ENCODE results near the gene MAT1A.

The MAT1A gene

GRCh38 chr10:80296942-80297341, 7.5 kb upstream of the MAT1A start:
- DNase-seq: no peak
- CTCF ChIA-PET: no interaction called here
- no peaks in the 10 kb centered on the region for H3K4me1 Mint-ChIP-seq
- no peaks in the 10 kb centered on the region for H3K36me3 Mint-ChIP-seq
- H3K9me3 Mint-ChIP-seq: peaks cover 14% of the 10 kb centered on the region
- H3K4me3 Mint-ChIP-seq: no peak overlapping the region
- H3K27ac Mint-ChIP-seq: no peak overlapping the region
- H3K27me3 Mint-ChIP-seq: peaks cover 4% of the 10 kb centered on the region

- DNase-seq: no peak
- CTCF ChIA-PET: no interaction called here
- H3K4me1 Mint-ChIP-seq: no peaks in the 10 kb centered on the region
- H3K27ac Mint-ChIP-seq: no peak overlapping the region
- peaks cover 4% of the 10 kb centered on the region for H3K9me3 Mint-ChIP-seq
- H3K36me3 Mint-ChIP-seq: no peaks in the 10 kb centered on the region
- no peak overlapping the region for H3K4me3 Mint-ChIP-seq
- H3K27me3 Mint-ChIP-seq: peaks cover 20% of the 10 kb centered on the region
These were observed 3.3 kb upstream of the MAT1A start for GRCh38 chr10:80292607-80293239.

DNA sequence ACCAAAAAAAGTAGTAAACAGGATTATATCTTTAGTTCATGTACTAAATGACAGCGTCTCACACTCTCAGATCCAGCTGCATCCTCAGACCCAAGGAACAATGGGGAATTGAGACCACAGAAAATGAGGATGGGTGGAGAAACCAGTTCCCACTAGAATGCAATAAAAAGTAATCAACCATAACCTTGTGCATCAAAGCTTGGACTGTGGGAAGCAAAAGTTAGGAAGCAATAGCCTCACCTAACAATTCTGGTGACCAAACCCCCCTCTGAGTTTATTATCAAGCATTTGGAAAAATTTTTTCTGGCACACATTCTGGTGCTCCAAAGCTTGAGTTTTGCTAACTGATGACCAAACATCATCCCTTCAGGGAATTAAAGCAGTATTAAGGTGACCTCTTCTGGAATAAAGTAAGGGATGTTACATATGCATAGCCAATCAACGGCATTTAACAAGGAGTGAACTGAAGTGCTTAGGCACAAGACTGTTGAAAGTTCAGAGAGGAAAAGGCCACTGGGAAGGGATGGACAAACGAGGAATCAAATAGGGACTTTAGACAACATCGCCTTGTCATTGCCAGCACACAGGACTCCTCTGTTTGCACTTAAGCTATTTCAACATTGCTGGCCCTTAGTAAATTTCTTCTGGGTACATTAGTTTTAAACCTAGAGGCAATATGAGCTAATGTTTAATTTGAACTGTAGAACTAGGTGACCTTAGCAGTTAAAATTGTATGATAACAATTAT, 1.2 kb upstream of the MAT1A start:
- H3K9me3 Mint-ChIP-seq: peaks cover 2% of the 10 kb centered on the region
- DNase-seq: no peak
- H3K36me3 Mint-ChIP-seq: no peaks in the 10 kb centered on the region
- no peak overlapping the region for H3K4me3 Mint-ChIP-seq
- CTCF ChIA-PET: no interaction called here
- no peaks in the 10 kb centered on the region for H3K4me1 Mint-ChIP-seq
- peaks cover 24% of the 10 kb centered on the region for H3K27me3 Mint-ChIP-seq
- no peak overlapping the region for H3K27ac Mint-ChIP-seq

DNA sequence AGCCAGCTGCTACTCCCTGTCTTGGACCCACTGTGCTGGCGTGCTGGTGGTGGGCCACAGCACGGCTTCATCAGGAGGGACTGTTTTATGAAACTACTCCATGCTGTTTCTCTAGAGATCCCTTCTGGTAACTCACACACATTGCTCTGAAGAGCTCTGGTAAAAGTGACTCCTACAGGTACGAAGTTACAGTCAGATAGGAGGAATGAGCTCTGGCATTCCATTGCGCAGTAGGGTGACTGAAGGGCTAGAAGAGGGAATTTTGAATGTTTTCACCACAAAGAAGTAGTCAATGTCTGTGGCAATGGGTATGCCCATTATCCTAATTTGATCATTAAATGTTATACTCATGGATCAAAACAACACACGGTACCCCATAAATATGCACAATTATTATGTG, 609 bp downstream of the MAT1A start:
- Mint-ChIP-seq H3K27ac (no peak overlapping the region), H3K4me3 (no peak overlapping the region), H3K4me1 (no peaks in the 10 kb centered on the region), H3K9me3 (no peaks in the 10 kb centered on the region), H3K36me3 (no peaks in the 10 kb centered on the region), H3K27me3 (peaks cover 24% of the 10 kb centered on the region)
- CTCF ChIA-PET: interaction anchor here (0.6 kb wide), 1 partner anchor 680 kb away, joined by 3 read pairs; no protein-coding TSS in a partner anchor
- DNase-seq: no peak

- Mint-ChIP-seq H3K4me1 (no peaks in the 10 kb centered on the region), H3K9me3 (no peaks in the 10 kb centered on the region), H3K27me3 (peaks cover 15% of the 10 kb centered on the region), H3K36me3 (no peaks in the 10 kb centered on the region), H3K4me3 (no peak overlapping the region), H3K27ac (no peak overlapping the region)
- DNase-seq: no peak
- CTCF ChIA-PET: no interaction called here
These were observed 4.9 kb downstream of the MAT1A start for GRCh38 chr10:80284522-80284921.

- H3K36me3 Mint-ChIP-seq: no peaks in the 10 kb centered on the region
- no peak overlapping the region for H3K4me3 Mint-ChIP-seq
- no peak for DNase-seq
- CTCF ChIA-PET: no interaction called here
- no peaks in the 10 kb centered on the region for H3K9me3 Mint-ChIP-seq
- peaks cover 11% of the 10 kb centered on the region for H3K27me3 Mint-ChIP-seq
- H3K4me1 Mint-ChIP-seq: no peaks in the 10 kb centered on the region
- H3K27ac Mint-ChIP-seq: no peak overlapping the region
These were observed 5.8 kb downstream of the MAT1A start for GRCh38 chr10:80283536-80284199.

DNA sequence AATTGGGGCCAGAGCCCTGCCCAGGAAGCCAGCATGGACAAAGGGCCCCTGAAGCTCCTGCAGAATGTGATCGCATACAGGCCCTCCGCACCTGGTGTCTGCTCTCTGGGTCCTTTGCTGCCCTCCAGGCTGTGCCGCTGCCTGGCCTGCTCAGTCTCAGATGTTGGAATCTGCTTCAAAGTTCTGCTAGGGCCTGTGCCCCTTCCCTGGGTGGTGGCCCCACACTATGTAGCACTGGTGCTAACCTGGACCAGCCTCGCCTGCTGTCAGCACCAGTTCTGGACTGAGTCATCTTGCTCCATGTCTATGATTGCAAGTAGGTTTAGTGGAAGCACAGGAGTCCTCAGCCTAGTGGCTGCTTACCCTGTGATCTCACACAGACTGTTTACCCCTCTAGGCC, 6.3 kb downstream of the MAT1A start:
- Mint-ChIP-seq H3K9me3 (no peaks in the 10 kb centered on the region), H3K4me3 (no peak overlapping the region), H3K36me3 (no peaks in the 10 kb centered on the region), H3K27me3 (peaks cover 7% of the 10 kb centered on the region), H3K4me1 (no peaks in the 10 kb centered on the region), H3K27ac (no peak overlapping the region)
- DNase-seq: no peak
- CTCF ChIA-PET: no interaction called here

GRCh38 chr10:80281784-80282765, 7.4 kb downstream of the MAT1A start:
- H3K27me3 Mint-ChIP-seq: peaks cover 3% of the 10 kb centered on the region
- H3K36me3 Mint-ChIP-seq: no peaks in the 10 kb centered on the region
- no peak for DNase-seq
- H3K27ac Mint-ChIP-seq: no peak overlapping the region
- no peaks in the 10 kb centered on the region for H3K4me1 Mint-ChIP-seq
- H3K4me3 Mint-ChIP-seq: no peak overlapping the region
- CTCF ChIA-PET: no interaction called here
- H3K9me3 Mint-ChIP-seq: no peaks in the 10 kb centered on the region

- DNase-seq: no peak
- peaks cover 5% of the 10 kb centered on the region for H3K27me3 Mint-ChIP-seq
- no peak overlapping the region for H3K27ac Mint-ChIP-seq
- no peaks in the 10 kb centered on the region for H3K4me1 Mint-ChIP-seq
- H3K36me3 Mint-ChIP-seq: no peaks in the 10 kb centered on the region
- no peaks in the 10 kb centered on the region for H3K9me3 Mint-ChIP-seq
- no peak overlapping the region for H3K4me3 Mint-ChIP-seq
- CTCF ChIA-PET: no interaction called here
These were observed 8.2 kb downstream of the MAT1A start for GRCh38 chr10:80281292-80281691.

DNA sequence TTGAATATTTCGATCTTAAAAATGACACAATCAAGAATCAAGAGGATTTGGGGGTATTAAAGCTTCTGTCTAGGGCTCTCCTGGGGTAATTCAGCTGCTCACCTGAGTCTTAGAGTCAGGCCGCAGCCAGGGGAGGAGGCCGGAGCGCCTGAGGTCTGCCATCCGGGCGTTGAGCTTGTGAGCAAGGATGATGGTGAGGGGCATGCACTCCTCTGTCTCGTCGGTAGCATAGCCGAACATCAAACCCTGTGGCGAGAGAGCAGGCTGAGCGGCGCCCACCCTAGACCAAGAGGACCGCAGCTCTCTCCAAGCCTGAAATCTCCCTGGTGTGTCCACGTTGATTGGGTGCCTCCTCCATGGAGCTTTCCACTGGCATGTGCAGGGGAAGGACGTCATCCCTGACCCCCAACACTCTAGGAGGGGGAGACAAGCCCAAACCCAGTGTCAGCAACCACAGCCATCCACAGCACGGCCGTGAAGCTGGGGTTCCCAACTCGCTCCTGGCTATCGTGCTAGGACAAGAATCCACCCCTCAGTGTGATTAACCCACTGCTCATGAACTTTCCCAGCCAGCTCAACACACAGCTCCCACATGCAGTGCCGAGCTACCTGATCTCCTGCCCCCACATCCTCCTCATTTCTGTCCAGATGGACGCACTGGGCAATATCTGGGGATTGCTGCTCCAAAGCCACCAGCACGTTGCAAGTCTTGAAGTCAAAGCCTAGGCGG, 9.2 kb downstream of the MAT1A start:
- CTCF ChIA-PET: no interaction called here
- H3K9me3 Mint-ChIP-seq: no peaks in the 10 kb centered on the region
- no peaks in the 10 kb centered on the region for H3K36me3 Mint-ChIP-seq
- no peaks in the 10 kb centered on the region for H3K4me1 Mint-ChIP-seq
- H3K4me3 Mint-ChIP-seq: no peak overlapping the region
- no peak for DNase-seq
- H3K27ac Mint-ChIP-seq: no peak overlapping the region
- H3K27me3 Mint-ChIP-seq: peaks cover 5% of the 10 kb centered on the region

DNA sequence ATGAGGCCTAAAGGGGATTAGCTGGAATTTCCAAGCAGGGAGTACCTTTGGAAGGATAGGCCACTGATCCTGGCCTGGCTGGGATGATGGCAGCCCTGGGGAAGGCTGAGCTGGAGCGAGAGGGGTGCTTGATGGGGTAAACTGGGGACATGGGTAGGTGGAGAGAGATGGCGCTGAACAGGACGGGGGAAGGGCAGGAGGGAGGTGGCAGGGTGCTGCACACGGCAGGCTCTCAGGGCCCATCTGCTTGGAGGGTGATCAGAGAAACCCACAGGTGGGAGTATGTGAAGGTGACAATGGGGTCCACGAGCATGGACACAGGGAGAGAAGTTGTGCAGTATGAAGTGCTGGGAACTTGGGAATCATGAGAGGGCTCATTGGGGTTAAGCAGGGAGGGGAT, 10.3 kb downstream of the MAT1A start:
- Mint-ChIP-seq H3K36me3 (no peaks in the 10 kb centered on the region), H3K27me3 (peaks cover 5% of the 10 kb centered on the region), H3K9me3 (no peaks in the 10 kb centered on the region), H3K4me1 (no peaks in the 10 kb centered on the region), H3K4me3 (no peak overlapping the region), H3K27ac (no peak overlapping the region)
- CTCF ChIA-PET: no interaction called here
- no peak for DNase-seq

- H3K4me3 Mint-ChIP-seq: no peak overlapping the region
- H3K27ac Mint-ChIP-seq: no peak overlapping the region
- no peak for DNase-seq
- CTCF ChIA-PET: no interaction called here
- no peaks in the 10 kb centered on the region for H3K36me3 Mint-ChIP-seq
- no peaks in the 10 kb centered on the region for H3K9me3 Mint-ChIP-seq
- no peaks in the 10 kb centered on the region for H3K4me1 Mint-ChIP-seq
- peaks cover 9% of the 10 kb centered on the region for H3K27me3 Mint-ChIP-seq
These were observed 11.0 kb downstream of the MAT1A start for GRCh38 chr10:80278480-80278879.

- Mint-ChIP-seq H3K36me3 (no peaks in the 10 kb centered on the region), H3K4me3 (no peak overlapping the region), H3K4me1 (no peaks in the 10 kb centered on the region), H3K9me3 (no peaks in the 10 kb centered on the region), H3K27me3 (peaks cover 9% of the 10 kb centered on the region), H3K27ac (no peak overlapping the region)
- CTCF ChIA-PET: no interaction called here
- no peak for DNase-seq
These were observed 11.7 kb downstream of the MAT1A start for GRCh38 chr10:80277567-80278250.

Measured in activated naive CD4-positive, alpha-beta T cell treated with anti-CD3 and anti-CD28 coated beads, Interleukin-2, amount 10 ng/mL, durations not matched to agents 7 days and 5 days (primary cell).